Hepatocyte (in vitro differentiated cells): ENCODE results near the gene SH2B3. TPM values are rescaled to one million over a fixed set of nuclear protein-coding genes. Genes with fewer than 3 reads are reported as not detected.
A peak's percentile ranks its signal among the peaks of the same experiment; 100 is the strongest.
"Not testable (repeated sequence)": the region's sequence is repeated elsewhere in the genome, so short reads cannot be mapped to it uniquely, and the experiment has no call there.

Experiments
- DNase-seq: peaks from one replicate; pipeline ENCODE4 v3.0.0-alpha.2; 2016; ENCODE audit warnings: low spot score
- H2AFZ ChIP-seq: fragments of 200-600 bp; sonication (generic); 2 replicates; pipeline ENCODE4 v1.6.0; 2016; ENCODE audit warnings: antibody characterized with exemption, mild to moderate bottlenecking
- H3K27ac ChIP-seq: fragments of 200-600 bp; sonication (generic); 2 replicates; pipeline ENCODE4 v1.5.1; 2016; ENCODE audit warnings: mild to moderate bottlenecking
- H3K27me3 ChIP-seq: fragments of 200-600 bp; sonication (generic); 2 replicates; pipeline ENCODE4 v1.6.1; 2016
- H3K36me3 ChIP-seq: fragments of 200-600 bp; sonication (generic); replicated peaks from 2 replicates; pipeline ENCODE4 v1.5.1; 2016; ENCODE audit warnings: low read depth; ENCODE audit not compliant: insufficient read depth
- H3K4me1 ChIP-seq: fragments of 200-600 bp; sonication (generic); 2 replicates; pipeline ENCODE4 v1.5.1; 2016; ENCODE audit warnings: mild to moderate bottlenecking, moderate library complexity; ENCODE audit not compliant: insufficient read depth
- H3K4me2 ChIP-seq: fragments of 200-600 bp; sonication (generic); 2 replicates; pipeline ENCODE4 v1.6.0; 2016
- H3K4me3 ChIP-seq: fragments of 200-600 bp; sonication (generic); 2 replicates; pipeline ENCODE4 v1.5.1; 2016; ENCODE audit warnings: mild to moderate bottlenecking
- H3K79me2 ChIP-seq: fragments of 200-600 bp; sonication (generic); 2 replicates; pipeline ENCODE4 v1.6.0; 2017; ENCODE audit warnings: mild to moderate bottlenecking
- H3K9me2 ChIP-seq: fragments of 200-600 bp; sonication (generic); replicated peaks from 2 replicates; pipeline ENCODE4 v1.6.0; 2017; ENCODE audit warnings: mild to moderate bottlenecking; ENCODE audit not compliant: insufficient read depth
- H3K9me3 ChIP-seq: fragments of 200-600 bp; sonication (generic); 2 replicates; pipeline ENCODE4 v1.5.1; 2016; ENCODE audit warnings: low read depth, mild to moderate bottlenecking
- H4K20me1 ChIP-seq: fragments of 200-600 bp; sonication (generic); 2 replicates; pipeline ENCODE4 v1.6.0; 2016; ENCODE audit warnings: mild to moderate bottlenecking; ENCODE audit not compliant: insufficient read depth, poor library complexity, severe bottlenecking
- CTCF ChIP-seq: fragments of 200-600 bp; sonication (generic); IDR thresholded peaks from 2 replicates; pipeline ENCODE4 v1.5.1; 2016; ENCODE audit warnings: antibody characterized with exemption, mild to moderate bottlenecking; ENCODE audit not compliant: poor library complexity
- EZH2 ChIP-seq: fragments of 200-600 bp; sonication (generic); IDR thresholded peaks from 2 replicates; pipeline ENCODE4 v1.6.1; 2016; ENCODE audit warnings: antibody characterized with exemption, mild to moderate bottlenecking, borderline replicate concordance
- EZH2phosphoT487 ChIP-seq: fragments of 200-600 bp; sonication (generic); IDR thresholded peaks from one replicate; pipeline ENCODE4 v1.6.1; 2018; ENCODE audit warnings: antibody characterized with exemption, mild to moderate bottlenecking, low read depth, moderate library complexity; ENCODE audit not compliant: unreplicated experiment, severe bottlenecking
- WGBS: methylation state at CpG from one replicate; pipeline ENCODE4 v1.1.6; 2016; ENCODE audit warnings: low lambda C conversion rate; ENCODE audit errors: missing lambda C conversion rate; 5-methylcytosine and 5-hydroxymethylcytosine counted together
- polyA plus RNA-seq: library from polyadenylated mRNA; unstranded; fragments of >200 nt; fragmentation: Nextera tagmentation; extraction: Ambion mirVana; gene quantifications from 2 replicates; pipeline ENCODE4 v1.2.1, GENCODE V29; 2016
- total RNA-seq: library from RNA; depleted of rRNA; stranded (reverse); fragments of >200 nt; gene quantifications from 2 replicates; pipeline ENCODE4 v1.2.3, GENCODE V29; 2014

The SH2B3 gene
- total and polyA plus RNA-seq, 2 experiments from 2014 or later, result 5.3 to 5.5 TPM

- H3K79me2 ChIP-seq, result peaks cover 2% of the 10 kb centered on the region
- H3K9me3 ChIP-seq, result no peaks in the 10 kb centered on the region
- no peak overlapping the region for H3K4me3 ChIP-seq
- H4K20me1 ChIP-seq, result no peaks in the 10 kb centered on the region
- TF ChIP-seq EZH2phosphoT487 (no peak), EZH2 (no peak), CTCF (no peak)
- no peak overlapping the region for H3K4me2 ChIP-seq
- no peak for DNase-seq
- H3K4me1 ChIP-seq, result no peaks in the 10 kb centered on the region
- no peaks in the 10 kb centered on the region for H3K36me3 ChIP-seq
- no peak overlapping the region for H3K27ac ChIP-seq
- WGBS, result 83% methylated on average over 6 of the region's 6 CpGs
- H3K9me2 ChIP-seq, result no peaks in the 10 kb centered on the region
- H2AFZ ChIP-seq, result no peak overlapping the region
- no peaks in the 10 kb centered on the region for H3K27me3 ChIP-seq
Measured at GRCh38 chr12:111401167-111401605, 4.5 kb upstream of the SH2B3 start.

- not testable (repeated sequence) for DNase-seq, H3K4me3 ChIP-seq, H3K9me3 ChIP-seq, H3K4me1 ChIP-seq, H4K20me1 ChIP-seq, H3K9me2 ChIP-seq, H2AFZ ChIP-seq, H3K4me2 ChIP-seq, H3K27ac ChIP-seq, H3K27me3 ChIP-seq, H3K36me3 ChIP-seq
- 91% methylated on average over 8 of the region's 9 CpGs for WGBS
- peaks cover 15% of the 10 kb centered on the region for H3K79me2 ChIP-seq
Measured at GRCh38 chr12:111402490-111402824, 3.3 kb upstream of the SH2B3 start.

- peak; percentile 71 for DNase-seq
- H3K4me2 ChIP-seq, result peak overlapping the region; percentile 97
Measured at GRCh38 chr12:111404362-111405148, 1.2 kb upstream of the SH2B3 start.

More at GRCh38 chr12:111404362-111405148, 1.2 kb upstream of the SH2B3 start:
- H3K9me3 ChIP-seq, result no peaks in the 10 kb centered on the region
- peaks cover 2% of the 10 kb centered on the region for H4K20me1 ChIP-seq
- peak overlapping the region; percentile 15 for H2AFZ ChIP-seq
- no peaks in the 10 kb centered on the region for H3K9me2 ChIP-seq
- TF ChIP-seq EZH2phosphoT487 (no peak), CTCF (no peak), EZH2 (no peak)
- peak overlapping the region; percentile 87 for H3K27ac ChIP-seq
- H3K27me3 ChIP-seq, result no peaks in the 10 kb centered on the region
- H3K79me2 ChIP-seq, result peaks cover 33% of the 10 kb centered on the region
- H3K36me3 ChIP-seq, result no peaks in the 10 kb centered on the region
- peak overlapping the region; percentile 32 for H3K4me3 ChIP-seq
- peaks cover 13% of the 10 kb centered on the region for H3K4me1 ChIP-seq
- WGBS, result 51% methylated on average over 16 of the region's 21 CpGs
